NCI-H187 treated with DMSO at 0.1 percent for 48 hours (cell line): Measurements from ENCODE around the gene RNPEPL1.
"Not testable (repeated sequence)": the region's sequence is repeated elsewhere in the genome, so short reads cannot be mapped to it uniquely, and the experiment has no call there.

ENCODE experiments used
- DNase-seq: peaks from one replicate; lab custom pipeline; 2025; lab: John Stamatoyannopoulos, UW

The RNPEPL1 gene

DNA sequence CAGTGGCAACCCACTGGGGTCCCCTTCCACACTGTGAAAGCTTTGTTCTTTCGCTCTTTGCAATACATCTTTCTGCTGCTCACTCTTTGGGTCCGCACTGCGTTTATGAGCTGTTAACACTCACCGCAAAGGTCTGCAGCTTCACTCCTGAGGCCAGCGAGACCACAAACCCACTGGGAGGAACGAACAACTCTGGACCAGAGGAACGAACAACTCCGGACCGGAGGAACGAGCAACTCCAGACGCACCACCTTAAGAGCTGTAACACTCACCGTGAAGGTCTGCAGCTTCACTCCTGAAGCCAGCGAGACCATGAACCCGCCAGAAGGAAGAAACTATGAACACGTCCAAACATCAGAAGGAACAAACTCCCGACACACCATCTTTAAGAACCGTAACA, 29.2 kb upstream of the RNPEPL1 start:
- DNase-seq: not testable (repeated sequence)

GRCh38 chr2:240539906-240540305, 28.4 kb upstream of the RNPEPL1 start:
- no peak for DNase-seq

DNA sequence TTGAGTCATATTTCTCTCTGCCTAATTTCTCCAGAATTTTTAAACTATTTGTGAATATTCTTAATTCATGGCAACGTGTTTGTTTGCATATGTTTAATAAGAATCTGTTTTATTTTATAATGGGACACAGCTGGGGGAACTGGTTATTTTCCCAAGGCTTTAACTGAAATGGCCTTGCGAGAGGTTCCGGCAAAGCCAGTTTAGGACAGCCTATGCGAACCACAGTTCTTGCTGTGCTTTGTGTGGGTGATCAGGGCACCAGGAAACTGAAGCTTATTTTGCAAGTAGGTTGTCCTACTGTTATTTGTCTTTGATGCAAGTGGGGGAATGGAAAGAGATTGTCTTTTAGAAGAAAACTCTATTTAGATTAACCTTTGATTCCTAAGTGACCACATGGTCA, 17.0 kb upstream of the RNPEPL1 start:
- DNase-seq: no peak

GRCh38 chr2:240551811-240552210, 16.5 kb upstream of the RNPEPL1 start:
- DNase-seq: no peak

DNA sequence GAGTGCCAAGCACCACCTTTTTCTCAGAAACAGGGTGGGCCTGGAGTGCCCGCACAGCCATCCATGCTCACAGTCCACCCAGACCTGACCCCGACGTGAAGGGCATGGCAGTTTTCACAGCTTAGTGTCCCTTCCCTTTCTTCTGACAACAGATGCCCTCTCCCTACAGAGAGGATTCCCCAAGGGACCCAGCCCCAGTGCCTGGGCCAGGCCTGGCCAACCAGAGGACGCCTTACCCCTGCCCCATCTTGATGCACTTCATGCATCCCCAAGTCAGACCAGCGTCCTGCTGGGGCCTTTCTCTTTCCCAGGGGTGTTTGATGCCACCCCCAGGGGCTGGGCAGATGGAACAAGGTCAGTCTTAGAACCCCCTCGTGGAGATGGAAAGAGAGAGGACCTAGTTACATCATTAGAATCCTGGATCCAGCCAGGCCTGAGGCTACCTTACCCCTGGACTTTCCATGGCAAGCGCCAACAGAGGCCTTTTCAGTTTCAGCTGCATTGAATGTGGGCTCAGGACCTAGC, 14.3 kb upstream of the RNPEPL1 start:
- DNase-seq: no peak

GRCh38 chr2:240554767-240555493, 13.4 kb upstream of the RNPEPL1 start:
- DNase-seq: no peak

- DNase-seq: no peak
Measured at GRCh38 chr2:240555541-240556250, 12.6 kb upstream of the RNPEPL1 start.

- no peak for DNase-seq
Measured at GRCh38 chr2:240556553-240557100, 11.7 kb upstream of the RNPEPL1 start.

- DNase-seq: no peak
Measured at GRCh38 chr2:240557101-240557751, 11.1 kb upstream of the RNPEPL1 start.

- no peak for DNase-seq
Measured at GRCh38 chr2:240557808-240558207, 10.5 kb upstream of the RNPEPL1 start, which contains the start of gene ANKMY1. ANKMY1 (minus strand) TSS chr2:240557988; CDS start chr2:240557335, 653 bp downstream.

DNA sequence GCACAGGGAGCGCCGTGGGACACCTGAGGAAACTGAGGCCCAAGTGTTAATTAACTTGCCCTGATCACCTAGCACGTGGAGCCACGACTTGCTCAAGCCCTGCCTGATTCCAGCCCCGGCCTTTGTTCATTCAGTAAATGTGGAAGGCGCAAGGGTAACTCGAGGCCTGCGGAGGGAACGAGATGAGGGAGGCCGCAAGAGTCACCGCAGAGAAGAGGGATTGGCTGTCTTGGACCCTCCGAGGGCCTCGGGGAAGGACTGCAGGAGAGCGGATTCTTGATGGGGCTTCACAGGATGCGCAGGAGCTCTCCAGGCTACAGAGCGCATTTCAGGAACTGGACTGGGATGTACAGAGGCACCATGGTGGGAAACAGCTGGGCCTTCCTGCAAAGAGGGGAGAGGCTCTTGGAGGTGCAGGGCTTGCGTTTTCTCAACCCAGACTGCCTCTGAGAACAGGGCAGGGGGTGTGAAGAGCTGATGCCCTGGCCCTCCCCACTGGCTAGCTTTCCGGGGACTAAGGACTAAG, 10.0 kb upstream of the RNPEPL1 start:
- no peak for DNase-seq

GRCh38 chr2:240559286-240559685, 9.0 kb upstream of the RNPEPL1 start:
- DNase-seq: no peak

DNA sequence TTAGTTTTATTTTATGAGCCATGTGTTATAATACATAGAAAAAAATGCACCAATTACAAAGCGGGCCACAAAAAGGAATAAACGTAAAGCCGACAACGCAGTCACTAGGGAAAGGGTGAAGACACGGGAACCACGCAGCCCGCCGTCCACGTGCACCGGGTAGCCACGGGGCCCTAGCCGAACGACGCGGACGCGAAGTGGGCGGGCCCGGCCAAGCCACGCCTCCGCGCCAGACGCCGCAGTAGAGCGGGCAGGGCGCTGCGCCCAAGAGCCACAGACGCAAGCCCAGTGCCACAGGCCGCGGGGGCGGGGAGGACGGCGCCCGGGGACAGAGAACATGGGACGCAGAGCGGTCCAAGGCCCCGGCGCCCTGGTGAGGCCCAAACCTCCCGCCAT, 8.2 kb upstream of the RNPEPL1 start, which contains the start of gene DUSP28:
Gene DUSP28, plus strand, starts transcription at position 274 of the 396 bp plus-strand sequence. CDS start 328 bp downstream, outside the sequence.
- DNase-seq: no peak

GRCh38 chr2:240560480-240561324, 7.6 kb upstream of the RNPEPL1 start:
- DNase-seq: peak; percentile 55

GRCh38 chr2:240561325-240561971, 6.8 kb upstream of the RNPEPL1 start:
- no peak for DNase-seq

DNA sequence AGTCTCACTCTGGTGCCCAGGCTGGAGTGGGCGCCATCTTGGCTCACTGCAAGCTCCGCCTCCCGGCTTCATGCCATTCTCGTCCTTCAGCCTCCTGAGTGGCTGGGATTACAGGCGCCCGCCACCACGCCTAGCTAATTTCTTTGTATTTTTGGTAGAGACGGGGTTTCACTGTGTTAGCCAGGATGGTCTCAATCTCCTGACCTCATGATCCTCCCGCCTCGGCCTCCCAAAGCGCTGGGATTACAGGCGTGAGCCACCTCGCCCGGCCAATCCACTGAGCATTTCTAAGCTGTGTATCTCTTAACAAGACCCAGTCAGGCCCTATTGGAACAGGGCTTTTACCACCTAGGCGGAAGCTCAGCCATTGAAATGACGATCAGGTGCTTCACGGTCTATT, 5.1 kb upstream of the RNPEPL1 start:
- not testable (repeated sequence) for DNase-seq

DNA sequence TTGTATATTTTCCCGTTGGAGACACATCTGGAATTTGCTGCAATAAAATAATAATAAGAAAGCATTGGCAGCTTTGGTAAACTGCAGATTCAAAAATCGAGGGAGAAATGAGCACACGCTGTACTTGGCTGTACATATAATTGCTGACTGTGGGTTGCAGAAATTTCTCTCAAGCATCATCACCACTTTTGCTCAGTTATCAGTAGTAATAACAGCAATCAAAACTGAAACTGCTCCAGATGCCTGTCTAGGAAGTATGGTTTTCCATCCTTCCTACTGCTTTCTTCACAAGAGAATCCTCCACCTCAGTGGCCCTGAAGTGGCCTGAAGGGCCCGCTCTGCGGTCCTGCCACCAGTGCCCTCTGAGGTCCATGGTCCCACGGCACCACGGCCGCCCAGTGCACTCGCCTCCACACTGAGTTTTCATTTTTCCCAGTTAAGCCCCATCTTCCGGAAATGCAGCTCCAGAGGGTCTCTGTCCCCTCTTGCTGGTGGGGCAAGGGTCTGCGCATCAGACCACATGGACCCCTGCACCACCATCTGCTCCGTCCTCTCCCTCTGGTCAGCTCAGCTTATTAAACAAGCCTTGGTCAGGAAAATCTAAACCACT, 4.2 kb upstream of the RNPEPL1 start:
- no peak for DNase-seq

- no peak for DNase-seq
Measured at GRCh38 chr2:240564561-240565332, 3.5 kb upstream of the RNPEPL1 start.
